LNCaP clone FGC (cell line): Measurements from ENCODE around the gene HOXB3.

ENCODE experiments used
- DNase-seq: peaks from one replicate; pipeline ENCODE4 v3.0.0-alpha.2; 2011; ENCODE audit warnings: low read depth
- H3K4me3 ChIP-seq: 2 replicates; pipeline ENCODE4 v1.5.1; 2011; ENCODE audit warnings: mild to moderate bottlenecking, low read depth, low read length, control low read depth
- TF ChIP-seq, protein P1 (sequence below): IDR thresholded peaks from 2 replicates; pipeline ENCODE4 v1.5.1; 2012; ENCODE audit warnings: mild to moderate bottlenecking; ENCODE audit not compliant: control insufficient read depth, insufficient read depth; ENCODE audit errors: extremely low read depth

HOXB3 gene

DNA sequence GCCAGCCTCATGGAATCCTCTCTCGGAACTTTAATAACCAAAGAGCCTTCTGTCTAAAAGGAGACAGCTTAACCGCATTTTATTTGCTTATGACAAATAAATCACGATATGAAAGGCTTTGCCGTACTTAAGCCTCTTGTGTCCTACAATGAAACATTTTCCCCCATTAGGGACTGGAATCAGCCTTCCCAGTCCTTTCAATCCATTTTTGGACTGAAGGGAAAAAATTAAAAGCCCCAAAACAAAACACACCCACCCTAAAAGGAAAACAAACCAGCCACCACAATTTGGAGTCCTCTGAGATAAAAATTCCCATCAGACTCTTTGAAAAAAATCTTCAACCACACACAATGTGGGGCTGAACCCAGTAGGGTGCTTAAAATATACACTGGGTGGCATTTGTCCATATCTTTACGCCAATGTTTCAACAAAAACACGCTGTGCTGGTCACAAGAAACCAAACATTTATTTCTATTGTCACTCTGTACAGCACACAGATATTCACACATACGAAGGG is 14.9 kb downstream of the HOXB3 start:
- DNase-seq = no peak
- H3K4me3 ChIP-seq = no peak overlapping the region
- TF ChIP-seq, protein P1, sequence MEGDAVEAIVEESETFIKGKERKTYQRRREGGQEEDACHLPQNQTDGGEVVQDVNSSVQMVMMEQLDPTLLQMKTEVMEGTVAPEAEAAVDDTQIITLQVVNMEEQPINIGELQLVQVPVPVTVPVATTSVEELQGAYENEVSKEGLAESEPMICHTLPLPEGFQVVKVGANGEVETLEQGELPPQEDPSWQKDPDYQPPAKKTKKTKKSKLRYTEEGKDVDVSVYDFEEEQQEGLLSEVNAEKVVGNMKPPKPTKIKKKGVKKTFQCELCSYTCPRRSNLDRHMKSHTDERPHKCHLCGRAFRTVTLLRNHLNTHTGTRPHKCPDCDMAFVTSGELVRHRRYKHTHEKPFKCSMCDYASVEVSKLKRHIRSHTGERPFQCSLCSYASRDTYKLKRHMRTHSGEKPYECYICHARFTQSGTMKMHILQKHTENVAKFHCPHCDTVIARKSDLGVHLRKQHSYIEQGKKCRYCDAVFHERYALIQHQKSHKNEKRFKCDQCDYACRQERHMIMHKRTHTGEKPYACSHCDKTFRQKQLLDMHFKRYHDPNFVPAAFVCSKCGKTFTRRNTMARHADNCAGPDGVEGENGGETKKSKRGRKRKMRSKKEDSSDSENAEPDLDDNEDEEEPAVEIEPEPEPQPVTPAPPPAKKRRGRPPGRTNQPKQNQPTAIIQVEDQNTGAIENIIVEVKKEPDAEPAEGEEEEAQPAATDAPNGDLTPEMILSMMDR = no peak

DNA sequence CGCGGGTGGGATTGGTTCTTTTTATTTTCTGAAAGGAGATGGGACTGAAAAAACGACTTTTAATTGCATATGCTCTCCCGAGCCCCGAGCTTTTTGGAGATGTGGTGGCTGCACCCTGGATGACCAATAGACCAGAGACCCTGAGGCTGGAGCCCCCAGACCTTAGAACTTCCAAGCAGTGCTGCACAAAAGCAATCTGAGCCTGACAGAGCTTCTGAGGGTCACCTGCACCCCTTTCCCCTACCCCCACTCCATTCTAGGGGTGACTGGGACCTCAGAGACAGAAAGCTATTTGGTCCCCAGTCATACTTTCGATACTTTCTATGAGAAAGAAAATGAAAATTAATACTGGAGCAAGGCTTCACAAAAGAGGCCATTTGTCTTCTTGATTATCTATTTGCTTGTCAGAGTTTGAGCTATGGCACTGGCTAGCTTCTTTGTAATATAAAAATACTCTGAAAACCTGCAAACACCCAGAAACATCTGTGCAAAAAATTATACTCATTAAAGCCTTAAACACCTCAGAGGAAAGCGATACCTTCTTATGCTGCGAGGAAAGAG is 15.5 kb downstream of the HOXB3 start:
- no peak overlapping the region for H3K4me3 ChIP-seq
- TF ChIP-seq, protein P1 = no peak

DNA sequence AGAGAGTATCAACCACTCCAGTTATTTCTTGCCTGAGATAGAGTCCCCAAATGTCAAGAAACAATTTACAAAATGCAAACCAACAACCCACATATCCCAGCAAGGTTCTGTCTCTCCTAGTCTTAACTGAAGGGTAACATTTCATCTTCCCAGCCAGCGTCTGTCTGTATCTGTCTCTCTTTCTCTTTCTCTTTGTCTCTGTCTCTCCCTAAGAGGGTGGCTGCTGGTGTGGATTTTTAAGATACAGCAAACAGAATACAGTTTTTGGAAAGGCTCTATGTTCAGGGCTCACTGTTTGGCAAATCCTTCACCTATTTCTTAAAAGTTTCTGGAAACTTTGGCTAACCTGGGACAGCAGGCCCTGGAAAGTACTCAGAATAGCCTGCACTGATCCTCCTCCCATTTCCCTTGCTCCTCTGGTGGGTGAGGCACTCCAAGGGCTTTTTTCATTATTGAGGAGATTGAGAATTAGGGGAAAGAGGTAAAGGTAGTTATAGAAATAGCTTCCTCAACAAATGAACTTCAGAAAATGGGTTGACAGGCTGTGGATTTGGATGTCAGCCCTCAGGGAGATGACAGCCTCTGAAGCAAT is 18.1 kb downstream of the HOXB3 start:
- H3K4me3 ChIP-seq = no peak overlapping the region
- TF ChIP-seq, protein P1 = no peak
- DNase-seq = no peak

More for the DNA sequence above, 15.5 kb downstream of the HOXB3 start:
- no peak for DNase-seq

DNA sequence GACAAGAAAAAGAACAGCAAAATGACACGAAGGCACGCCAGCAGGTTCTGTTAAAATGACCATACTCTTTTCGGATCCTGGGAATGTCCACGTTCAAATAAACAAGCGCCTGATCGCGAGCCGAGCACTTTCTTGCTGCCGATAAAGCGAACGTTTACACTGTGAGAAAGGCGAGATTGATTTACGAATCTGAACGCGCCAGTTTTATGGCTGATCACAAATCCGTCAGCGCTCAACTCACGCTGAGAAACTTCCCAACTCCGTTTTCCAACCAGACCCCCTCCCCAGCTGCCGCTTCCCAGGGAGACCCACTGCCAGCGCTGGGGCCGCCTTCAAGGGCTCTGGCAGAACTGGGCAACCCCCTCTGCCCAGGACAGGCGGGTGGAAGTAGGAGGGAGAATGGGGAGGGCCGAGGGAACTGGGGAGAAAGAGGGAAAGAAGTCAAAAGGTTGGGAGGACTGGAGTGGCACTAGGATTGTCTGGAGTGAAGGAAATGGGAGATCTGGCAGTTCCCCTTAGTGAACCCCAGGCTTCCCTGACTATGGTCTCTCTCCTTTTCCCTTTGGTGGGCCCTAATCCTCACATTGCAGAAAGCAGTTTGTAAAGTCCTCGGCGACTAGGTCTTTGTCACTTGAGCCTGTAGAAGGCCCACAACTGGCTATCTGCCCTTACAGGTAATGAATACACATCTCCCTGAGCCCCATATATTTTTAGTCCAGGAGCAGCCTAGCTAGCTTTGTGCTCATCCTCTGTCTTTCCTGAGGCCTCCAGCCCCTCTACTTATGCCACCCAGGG is 18.8 kb downstream of the HOXB3 start:
- DNase-seq = no peak
- no peak overlapping the region for H3K4me3 ChIP-seq
- TF ChIP-seq, protein P1 = no peak

DNA sequence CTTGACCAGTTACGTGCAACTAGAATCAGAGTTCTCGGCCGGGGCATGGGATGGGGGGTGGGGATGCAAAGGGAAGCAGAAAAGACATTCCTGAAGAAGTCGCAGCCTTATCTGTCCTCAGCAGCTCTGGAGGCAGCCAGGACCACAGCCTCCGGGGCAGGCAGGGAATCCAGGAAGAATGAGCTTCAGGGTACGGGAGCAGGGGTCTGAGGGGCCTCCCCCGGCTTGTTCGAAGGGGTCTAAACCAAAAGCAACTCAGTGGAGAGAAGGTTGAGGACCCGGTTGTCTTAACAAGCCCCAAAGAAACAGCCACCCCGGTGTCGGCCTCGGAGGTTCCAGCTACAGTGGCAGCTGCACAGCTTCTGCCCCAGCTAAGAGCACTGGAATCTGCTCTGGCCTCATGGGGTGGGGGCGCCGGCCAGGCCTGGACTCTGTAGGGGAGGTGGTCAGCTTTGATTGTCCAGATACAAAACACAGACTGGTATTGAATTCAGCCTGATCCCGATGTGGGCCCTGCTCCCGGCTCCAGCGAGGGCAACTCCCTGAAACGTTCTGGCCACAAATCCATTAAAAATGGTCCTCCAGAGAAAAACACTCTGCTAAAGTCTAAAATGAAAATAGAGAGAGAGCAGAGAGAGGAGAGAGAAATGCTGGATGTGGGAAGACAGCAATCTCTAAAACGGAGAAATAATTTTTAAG is 19.6 kb downstream of the HOXB3 start:
- TF ChIP-seq, protein P1 = no peak
- no peak overlapping the region for H3K4me3 ChIP-seq
- DNase-seq = no peak

DNA sequence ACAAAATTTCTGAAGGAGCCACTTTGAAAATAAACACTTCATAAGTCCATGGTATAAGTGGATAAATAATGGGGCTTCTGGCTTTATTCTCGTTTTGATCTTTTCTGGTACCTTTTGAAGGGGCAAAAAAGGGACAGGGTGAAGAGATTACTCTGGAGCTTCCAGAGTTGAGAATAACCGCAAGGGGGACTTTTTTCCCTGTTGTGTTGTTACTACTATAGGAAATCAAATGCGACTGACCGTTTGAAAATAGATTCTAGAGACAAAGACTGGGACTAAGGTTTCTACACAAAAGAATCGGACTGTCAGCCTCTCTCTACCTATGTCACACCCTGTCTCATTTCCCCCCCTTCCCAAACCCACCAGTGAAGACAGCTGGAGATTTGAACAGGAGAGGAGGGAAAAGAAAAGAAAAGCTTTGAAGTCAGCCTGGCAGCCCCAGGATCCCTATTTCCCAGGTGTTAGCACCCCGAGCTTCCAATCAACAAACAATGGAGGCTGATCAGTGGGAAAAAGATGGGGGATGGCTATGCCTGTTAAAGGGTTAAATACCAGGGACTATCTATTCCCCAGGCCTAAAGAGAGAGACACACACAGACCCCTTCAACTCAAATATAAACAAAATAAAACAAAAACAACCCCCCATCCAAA is 20.2 kb downstream of the HOXB3 start:
- no peak overlapping the region for H3K4me3 ChIP-seq
- no peak for DNase-seq
- TF ChIP-seq, protein P1 = no peak
